GM20431 (cell line): ENCODE results near the gene GSG1.
"Not testable (repeated sequence)": the region's sequence is repeated elsewhere in the genome, so short reads cannot be mapped to it uniquely, and the experiment has no call there.

Experiments
- in situ Hi-C: fragments of 300-500 bp; cut with MseI, MboI; formaldehyde crosslinking; loops from one replicate; pipeline ENCODE4 v1.15.0; 2020; ENCODE audit warnings: low sequenced_read_pairs; ENCODE audit not compliant: unreplicated experiment

Gene GSG1

GRCh38 chr12:13067322-13067721 is 36.1 kb downstream of the GSG1 start:
- in situ Hi-C loops, result no loop called here

GRCh38 chr12:13066459-13066858 is 37.0 kb downstream of the GSG1 start:
- in situ Hi-C loops, result no loop called here

- in situ Hi-C loops, result no loop called here
Observed at GRCh38 chr12:13066014-13066413, 37.5 kb downstream of the GSG1 start.

GRCh38 chr12:13062669-13063068 is 40.8 kb downstream of the GSG1 start:
- in situ Hi-C loops, result no loop called here

- in situ Hi-C loops, result no loop called here
Observed at GRCh38 chr12:13061377-13061776, 42.1 kb downstream of the GSG1 start.

- in situ Hi-C loops, result no loop called here
Observed at GRCh38 chr12:13060581-13060980, 42.9 kb downstream of the GSG1 start.

GRCh38 chr12:13053617-13054016 is 49.9 kb downstream of the GSG1 start:
- in situ Hi-C loops, result not testable (repeated sequence)

GRCh38 chr12:13052421-13052820 is 51.0 kb downstream of the GSG1 start:
- in situ Hi-C loops, result no loop called here

- in situ Hi-C loops, result no loop called here
Observed at GRCh38 chr12:13049816-13050215, 53.7 kb downstream of the GSG1 start.

GRCh38 chr12:13046964-13047363 is 56.5 kb downstream of the GSG1 start:
- in situ Hi-C loops, result no loop called here

- in situ Hi-C loops, result no loop called here
Observed at GRCh38 chr12:13045816-13046215, 57.7 kb downstream of the GSG1 start.

GRCh38 chr12:13044906-13045299 is 58.6 kb downstream of the GSG1 start:
- in situ Hi-C loops, result no loop called here

- in situ Hi-C loops, result no loop called here
Observed at GRCh38 chr12:13044002-13044905, 59.2 kb downstream of the GSG1 start, which contains the start of gene FAM234B. TSS of gene FAM234B (plus strand) at chr12:13044381. CDS start at chr12:13044404, 23 bp downstream.

- in situ Hi-C loops, result no loop called here
Observed at GRCh38 chr12:13042666-13043230, 60.7 kb downstream of the GSG1 start.

GRCh38 chr12:13041224-13041623 is 62.2 kb downstream of the GSG1 start:
- in situ Hi-C loops, result no loop called here

- in situ Hi-C loops, result no loop called here
Observed at GRCh38 chr12:13039328-13039956, 64.0 kb downstream of the GSG1 start.

GRCh38 chr12:13038491-13039161 is 64.8 kb downstream of the GSG1 start:
- in situ Hi-C loops, result no loop called here

- in situ Hi-C loops, result no loop called here
Observed at GRCh38 chr12:13036881-13037280, 66.6 kb downstream of the GSG1 start.

- in situ Hi-C loops, result not testable (repeated sequence)
Observed at GRCh38 chr12:13035335-13035734, 68.1 kb downstream of the GSG1 start.
